Stimulated activated CD4-positive, alpha-beta T cell treated with anti-CD3 and anti-CD28 coated beads, Interleukin-1b, Interleukin-23, amount 100 ng/mL, for 24 hours (primary cell): Measurements from ENCODE around the gene USP36.

Experiments
- DNase-seq, 4 experiments: peaks; one replicate each; pipeline ENCODE4 v3.0.0-alpha.2; 2020; ENCODE audit warnings: low read depth in 4 of 4, low spot score in 1 of 4

Gene USP36

DNA sequence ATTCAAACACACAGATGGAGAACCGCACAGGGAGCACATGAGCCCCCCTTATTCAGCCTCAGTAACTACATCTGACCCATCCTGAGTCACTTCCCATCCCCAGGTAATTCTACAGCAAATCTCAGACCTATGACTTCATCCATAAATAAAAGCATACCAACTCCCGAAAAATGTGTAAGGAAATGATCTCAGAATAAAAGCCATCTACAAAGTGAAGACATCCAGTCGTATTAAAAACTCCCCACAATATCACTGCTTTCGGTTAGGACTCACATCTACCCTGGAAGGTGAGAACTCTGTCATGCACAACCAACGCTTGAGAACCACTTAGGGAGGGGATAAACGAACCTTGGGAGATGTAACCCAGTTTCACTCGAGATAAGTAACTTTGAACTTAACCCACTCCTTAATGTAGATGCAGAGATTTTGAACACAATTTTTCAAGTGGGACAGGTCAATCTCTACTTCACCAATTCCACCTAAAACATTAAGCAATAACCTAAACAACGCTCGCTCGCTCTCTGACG is 1.3 kb downstream of the USP36 start:
- DNase-seq: no peak

DNA sequence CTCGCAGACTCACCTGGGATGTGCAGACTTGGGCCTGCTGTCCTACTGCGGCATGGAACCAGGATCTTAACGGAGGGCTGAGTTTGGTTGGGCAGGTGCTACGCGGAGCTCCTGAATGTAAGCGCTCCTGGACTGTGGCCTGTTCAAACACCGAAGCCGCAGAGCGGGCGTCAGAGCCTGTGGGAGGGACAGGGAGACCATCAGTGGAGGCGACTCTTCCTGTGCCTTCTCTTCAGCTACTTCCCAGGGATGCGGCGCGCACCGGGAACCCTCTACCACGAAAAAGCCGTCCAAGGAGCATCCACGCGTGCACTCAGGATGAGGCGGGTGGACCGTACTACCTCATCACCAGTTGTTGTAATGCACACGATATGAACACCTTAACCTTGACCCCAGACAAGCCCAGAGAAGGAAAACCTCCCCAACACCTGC is 2.0 kb downstream of the USP36 start:
- no peak for DNase-seq

DNA sequence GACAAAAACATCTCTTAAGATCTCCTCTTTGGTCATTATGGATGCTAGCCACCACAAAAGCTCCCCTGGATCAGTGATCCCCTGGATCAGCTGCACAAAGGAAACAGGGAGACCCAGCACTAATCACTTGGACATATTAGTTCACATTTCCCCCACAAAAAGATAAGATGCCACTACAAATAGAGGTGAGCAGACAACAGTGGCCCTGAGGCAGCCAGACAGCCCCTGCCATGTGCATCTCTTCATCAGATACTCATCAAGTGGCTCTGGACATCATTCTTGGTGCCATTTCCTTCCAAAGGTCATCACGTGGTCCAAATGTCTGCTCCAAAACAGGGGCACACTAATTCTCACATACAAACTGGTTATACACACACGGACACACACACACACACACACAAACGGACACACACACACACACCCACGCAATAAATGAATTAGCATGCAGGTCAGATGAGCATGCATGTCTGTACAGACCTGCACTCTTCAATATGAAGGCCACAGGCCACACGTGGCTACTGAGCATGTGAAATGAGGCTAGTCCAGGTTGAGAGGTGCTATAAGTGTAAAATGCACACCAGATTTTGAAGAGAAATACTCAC is 4.1 kb downstream of the USP36 start:
- DNase-seq: no peak

DNA sequence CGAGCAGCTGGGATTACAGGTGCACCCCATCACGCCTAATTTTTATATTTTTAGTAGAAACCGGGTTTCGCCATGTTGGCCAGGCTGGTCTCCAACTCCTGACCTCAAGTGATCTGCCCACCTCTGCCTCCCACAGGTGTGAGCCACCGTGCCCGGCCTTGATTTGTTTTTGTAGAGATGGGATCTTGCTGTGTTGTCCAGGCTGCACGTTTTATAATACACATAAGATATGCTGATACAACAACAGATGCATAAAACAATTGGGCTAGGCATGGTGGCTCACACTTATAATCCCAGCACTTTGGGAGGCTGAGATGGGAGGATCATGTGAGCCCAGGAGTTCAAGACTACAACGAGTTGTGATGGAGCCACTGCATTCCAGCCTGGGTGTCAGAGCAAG is 6.0 kb downstream of the USP36 start:
- DNase-seq: no peak

DNA sequence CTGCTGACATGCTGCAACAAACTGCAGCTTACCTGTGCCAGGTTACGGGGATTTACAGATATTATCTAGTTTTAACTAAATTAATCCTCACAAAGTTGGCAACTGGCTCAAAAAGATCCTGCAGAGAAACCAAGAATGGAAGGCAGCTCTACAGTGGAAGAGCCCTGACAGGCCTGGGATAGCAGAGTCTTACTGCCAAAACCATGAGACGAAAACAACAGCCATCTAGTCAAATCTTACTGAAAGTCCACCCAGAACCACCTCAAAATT is 8.1 kb downstream of the USP36 start:
- no peak for DNase-seq

DNA sequence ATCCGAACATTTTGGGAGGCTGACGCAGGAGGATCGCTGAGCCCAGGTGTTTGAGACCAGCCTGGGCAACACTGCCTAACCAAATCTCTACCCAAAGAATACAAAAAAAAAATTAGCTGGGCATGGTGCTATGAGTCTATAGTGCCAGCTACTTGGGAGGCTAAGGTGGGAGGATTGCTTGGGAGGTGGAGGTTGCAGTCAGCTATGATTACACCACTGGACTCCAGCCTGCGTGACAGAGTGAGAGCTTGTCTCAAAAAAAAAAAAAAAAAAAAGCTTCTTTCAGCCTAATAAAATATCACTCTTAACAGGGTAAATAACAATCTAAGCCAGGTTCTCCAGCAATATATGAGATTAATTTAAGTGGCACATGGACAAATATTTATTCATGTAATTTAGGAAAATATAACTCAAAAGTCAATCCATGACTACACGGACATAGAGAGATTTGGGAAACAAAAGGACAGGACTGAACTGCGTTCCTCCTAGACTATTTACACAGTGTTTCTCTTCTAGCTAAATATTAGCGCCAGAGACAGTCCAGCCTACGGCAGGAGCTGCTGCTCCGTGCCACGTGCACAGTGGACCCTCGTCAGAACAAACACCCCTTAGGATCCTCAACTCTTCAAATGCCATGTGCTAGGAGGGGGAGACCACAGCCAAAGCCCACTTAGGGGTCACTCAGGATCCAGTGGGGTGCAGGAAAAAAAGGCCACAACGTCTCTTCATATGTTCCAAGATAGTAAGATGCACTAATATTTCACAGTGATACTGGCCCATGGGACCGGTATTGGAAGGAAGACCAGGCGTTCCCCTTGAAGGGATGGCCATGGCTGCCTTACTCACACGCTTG is 8.7 kb downstream of the USP36 start:
- no peak for DNase-seq

DNA sequence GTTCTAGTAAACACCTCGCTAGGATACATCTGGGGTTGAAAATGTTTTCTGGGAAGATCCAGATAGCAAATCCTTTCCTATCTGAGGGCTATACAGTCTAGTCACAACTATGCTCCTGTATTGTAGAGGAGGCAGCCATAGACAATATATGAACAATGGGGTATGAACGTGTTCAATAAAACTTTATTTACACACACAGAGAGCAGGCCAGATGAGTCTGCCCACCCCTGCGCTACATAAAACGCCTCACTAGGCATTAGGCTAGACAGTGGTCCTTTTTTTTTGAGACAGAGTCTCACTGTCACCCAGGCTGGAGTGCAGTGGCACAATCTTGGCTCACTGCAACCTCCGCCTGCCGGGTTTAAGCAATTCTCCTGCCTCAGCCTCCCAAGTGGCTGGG is 11.1 kb downstream of the USP36 start:
- DNase-seq: no peak

DNA sequence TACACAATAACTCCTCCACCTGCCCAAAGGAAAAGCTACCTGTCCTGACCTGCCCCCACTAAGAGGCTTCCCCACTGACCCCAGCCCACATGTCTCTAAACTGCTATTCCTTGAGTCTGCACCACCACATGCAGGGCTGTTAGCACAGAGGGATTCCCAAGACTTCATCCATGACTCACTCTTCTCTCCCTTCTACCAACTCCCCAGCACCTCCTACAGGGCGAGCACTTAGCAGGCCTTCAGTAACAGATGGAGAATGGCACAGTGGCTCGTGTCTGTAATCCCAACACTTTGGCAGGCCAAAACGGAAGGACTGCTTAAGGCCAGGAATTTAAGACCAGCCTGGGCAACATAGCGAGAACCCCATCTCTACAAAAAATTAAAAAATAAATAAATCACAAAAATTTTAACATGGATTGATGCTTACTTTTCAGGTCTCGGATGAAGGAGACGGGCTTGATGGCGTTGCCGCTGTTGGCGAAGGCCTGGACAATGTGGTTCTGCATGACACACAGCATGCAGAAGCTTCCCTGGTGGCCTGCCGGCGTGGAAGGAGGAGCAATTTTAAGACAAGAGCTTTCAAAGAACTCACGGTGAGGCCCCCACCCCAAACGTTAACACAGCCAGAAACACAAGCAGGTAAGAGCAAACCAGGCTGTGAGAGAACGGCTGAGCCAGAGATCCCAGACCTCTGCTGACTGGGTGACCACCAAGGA is 12.0 kb downstream of the USP36 start:
- no peak for DNase-seq

DNA sequence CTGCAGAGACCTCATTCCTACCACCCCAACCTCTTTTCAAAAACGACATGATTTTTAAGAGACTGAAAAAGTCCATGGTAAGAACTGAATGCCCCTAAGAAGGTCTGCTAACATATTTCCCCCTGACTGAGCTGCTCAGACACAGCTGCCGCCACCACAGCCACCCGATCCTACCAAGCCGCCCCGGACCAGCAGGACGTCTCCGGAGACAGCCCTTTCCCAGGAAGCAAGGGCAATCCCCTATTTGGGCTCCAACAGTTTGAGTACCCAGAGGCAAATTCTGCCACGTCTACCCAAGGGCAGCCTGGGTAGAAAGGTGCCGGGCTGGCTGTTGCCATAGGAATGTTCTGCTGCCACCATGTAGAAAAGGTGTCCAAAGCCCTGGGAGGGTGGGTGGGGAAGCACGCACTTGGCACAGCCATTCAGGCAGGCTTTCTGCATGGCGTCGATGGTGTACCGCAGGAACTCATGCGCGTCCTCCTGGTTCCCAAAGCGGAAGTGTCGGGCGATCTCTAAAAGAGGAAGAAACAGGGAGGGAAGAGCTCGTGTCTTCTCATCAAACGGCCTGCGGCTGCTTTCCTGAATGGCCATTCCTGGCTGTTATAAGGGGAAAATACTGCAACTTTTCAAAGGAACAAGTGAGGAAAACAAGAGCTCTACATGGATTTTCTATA is 13.6 kb downstream of the USP36 start:
- DNase-seq: no peak

DNA sequence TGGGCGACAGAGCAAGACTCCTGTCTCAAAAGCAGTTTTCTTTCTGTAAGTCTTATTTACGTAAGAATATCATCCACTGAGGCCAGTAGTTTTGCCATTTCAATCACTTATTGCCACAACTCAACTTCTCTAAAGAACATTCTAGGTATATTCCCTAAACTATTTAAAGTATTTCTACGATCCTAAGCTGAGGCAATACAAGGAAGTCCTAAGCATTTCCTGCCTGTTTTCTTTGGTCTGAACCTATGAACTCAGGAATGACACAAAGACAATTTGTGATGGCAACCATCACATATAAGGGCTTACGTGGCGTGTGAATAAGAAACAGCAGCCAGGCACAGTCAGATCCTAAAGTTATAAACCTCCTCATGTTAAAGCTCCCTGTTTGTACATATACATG is 14.2 kb downstream of the USP36 start:
- no peak for DNase-seq

DNA sequence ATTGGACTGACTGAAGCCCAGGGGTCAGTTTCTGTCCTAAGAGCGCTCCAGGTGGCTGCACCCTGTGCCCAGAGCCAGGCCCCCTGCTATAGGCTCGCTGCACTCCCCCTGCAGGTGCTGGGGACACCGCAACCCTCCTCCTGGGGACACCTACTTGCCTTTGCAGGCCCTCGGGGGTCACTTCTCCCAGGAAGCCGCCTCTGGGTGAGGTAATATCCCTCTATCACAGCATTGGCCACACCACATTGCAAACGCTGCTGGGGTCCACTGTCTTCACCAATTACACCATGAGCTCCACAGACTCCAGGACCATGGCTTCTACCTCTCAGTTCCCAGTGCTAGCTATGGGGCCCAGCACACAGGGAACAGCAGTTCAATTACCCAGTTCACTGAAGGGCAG is 14.9 kb downstream of the USP36 start:
- no peak for DNase-seq

DNA sequence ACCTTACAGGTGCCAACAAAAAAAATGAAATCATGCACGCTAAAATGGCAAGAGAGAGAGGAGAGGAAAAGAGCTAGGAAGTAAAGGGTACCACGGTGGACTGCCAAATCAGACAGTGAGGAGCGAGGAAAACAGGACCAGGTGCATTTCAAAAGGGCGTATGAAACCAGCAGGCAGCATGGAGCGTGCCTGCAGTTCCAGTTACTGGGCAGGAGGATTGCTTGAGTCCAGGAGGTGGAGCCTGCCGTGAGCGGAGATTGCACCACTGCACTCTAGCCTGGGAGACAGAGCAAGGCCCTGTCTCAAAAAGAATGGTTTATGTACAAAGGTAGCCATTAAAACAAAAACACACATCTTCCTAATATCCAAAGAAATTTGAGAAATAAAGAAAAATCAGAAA is 16.4 kb downstream of the USP36 start:
- no peak for DNase-seq

DNA sequence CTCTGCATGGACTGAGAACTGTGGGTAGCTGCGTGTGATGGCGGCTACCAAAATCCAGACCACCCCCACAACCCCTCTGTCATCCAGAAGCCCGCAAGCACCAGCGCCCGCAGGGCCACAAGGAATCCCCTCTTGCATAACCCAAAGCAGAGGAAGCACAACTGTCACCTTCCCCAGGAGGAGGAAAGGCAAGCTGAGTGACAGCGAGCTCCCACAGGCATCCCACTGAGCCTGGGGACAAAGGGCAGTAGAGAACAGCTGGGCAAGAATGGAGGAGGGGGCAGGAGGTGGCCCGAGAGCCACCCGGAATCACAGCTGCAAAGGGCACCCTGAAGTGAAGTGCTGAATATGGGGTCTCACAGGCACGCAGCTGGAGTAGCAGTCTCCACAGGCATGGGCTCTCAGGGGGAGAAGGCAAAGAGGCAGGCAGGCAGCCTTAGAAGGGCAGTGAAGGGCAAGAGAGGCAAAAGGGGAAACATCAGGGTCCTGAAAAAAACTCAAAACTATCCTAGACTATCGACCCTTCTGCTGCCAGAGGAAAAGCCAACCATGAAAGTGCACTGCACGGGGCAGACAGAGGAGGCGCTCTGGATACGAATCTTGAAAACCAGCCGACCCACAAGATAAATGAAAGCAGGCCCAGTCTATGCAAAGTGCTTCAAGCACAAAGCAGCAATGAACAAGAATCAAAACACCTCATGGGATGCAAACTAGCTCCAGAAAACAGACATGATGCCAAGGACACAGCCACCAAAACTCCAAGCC is 17.1 kb downstream of the USP36 start:
- no peak for DNase-seq

DNA sequence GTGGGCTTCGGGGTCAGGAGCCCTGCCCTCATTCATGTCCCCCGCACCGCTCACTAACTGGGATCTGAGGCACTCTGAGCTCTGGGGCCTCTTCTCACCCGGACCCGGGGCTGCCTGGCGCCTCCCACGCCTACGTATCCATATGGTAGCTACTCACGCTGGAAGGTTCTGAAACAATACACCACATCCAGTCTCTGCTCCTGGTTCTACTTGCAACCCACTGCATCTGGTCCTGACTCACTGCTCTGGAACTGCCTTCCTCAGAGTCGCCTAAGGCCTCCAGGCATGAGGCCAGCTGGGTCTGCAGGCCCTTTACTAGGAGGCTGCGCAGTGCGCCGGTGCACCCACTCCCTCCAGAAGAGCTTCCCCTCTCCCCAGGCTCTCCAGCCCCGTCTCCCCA is 18.1 kb downstream of the USP36 start:
- DNase-seq: no peak

DNA sequence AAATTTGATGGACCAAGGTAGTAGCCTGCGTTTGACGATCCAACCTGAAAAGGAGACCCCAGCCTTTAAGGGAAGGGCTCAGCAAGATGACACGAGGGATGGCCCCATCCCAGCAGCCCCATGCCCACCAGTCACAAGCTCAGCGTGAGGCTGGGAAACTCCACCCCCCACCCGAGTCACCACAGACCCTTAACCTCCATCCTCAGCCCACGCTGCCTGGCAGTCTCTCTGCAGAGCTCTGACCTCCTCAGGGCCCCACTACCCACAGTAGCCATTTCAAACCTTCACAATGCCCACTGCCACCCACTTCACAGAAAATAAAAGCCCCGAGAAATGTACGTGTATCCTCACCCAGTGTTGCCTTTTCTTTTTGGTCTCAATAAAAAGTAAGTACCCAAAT is 18.7 kb downstream of the USP36 start:
- no peak for DNase-seq

DNA sequence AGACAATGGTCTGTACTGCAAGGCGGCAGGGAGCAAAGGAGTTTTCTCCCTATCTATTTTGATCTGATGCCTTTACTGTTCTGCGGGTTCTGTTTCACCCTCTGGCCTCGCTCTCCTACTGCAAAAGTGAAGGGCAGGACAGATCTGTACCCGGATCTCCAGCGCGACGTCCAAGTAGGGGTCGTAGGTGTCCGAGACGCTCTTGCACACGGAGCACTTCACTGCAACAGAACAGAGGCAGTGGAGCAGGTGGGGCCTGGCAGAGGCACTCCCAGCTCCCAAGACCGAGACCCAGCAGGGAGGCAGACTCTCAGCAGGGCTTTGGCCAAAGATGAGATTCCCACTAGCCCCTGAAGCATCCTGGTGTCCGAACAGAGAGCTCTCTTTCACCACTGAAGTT is 19.8 kb downstream of the USP36 start:
- no peak for DNase-seq

DNA sequence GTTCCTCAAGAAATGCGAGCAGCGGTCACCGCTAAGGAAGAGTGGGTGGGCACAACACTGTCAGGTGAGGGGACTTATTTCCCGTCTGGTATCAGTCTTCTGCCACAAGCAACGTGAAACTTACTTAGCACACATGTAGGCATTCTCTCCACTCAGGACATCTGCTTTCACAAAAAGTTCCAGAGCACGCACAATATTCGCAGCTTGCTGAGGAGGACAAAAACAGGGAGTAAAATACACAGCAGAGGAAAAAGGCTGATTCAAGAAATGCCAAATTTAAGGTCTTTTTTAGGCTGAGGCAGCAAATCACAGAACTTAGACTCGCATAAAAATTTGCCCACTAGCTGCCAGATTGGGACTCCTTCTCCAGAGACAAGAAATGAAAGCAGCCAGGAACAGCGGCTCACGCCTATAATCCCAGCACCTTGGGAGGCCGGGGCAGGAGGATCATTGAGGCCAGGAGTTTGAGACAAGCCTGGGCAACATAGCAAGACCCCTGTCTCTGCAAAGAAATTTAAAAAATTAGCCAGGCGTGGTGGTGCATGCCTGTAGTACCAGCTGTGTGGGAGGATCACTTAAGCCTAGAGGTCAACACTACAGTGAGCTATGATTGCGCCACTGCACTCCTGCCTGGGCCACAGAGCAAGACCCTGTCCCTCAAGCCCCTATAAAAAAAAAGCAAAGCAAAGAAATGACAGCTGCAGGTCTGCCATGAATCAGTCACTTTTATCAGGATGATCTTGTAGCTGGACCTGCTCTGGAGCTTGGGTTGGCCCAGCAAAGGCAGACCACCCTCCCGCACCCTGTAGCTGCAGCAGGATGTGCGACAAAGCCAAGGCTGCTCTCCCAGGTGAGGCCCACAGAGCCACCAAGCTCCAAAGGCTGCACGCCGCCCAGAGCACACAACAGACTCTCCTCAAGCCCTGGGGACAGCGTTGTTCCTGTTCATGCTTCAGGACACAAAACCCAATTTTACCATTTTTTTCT is 20.5 kb downstream of the USP36 start:
- no peak for DNase-seq

DNA sequence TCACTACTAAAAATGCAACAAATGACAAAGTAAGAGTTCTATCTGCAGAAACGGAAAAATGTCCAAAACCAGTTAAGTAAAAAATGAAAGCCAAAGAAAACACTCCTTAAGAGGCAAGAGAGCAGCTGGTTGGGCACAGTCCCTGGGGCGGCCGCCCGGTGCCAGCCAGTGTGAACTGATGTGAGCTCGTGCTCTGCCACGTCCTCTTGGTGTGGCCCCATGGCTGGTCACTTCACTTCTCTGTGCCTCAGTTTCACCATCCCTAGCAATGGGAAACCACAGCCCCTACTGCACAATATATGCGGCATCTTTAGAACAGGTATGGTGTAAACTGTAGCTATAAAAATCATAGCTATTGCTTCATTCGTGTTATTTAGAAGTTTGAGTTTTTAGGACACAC is 21.2 kb downstream of the USP36 start:
- DNase-seq: no peak

DNA sequence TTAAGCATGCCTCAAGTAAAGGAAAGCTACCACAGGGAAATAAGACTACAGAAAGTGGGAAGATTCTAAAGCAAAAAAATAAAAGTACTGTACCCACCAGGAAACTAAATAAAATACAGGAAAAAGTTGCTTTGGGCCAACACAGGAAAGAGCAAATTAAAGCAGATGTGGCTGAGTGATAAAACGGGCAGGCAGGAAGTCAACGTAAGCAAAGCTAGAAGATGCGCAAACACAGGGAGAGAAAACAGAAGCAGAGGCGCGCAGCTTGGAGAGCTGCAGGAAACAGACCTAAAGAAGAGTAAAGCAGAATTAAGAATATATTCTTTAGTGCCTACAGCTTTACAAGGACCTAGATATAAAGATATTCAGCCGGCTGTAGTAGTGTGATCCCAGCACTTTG is 21.7 kb downstream of the USP36 start:
- DNase-seq: no peak
